PC-9 (cell line): ENCODE results near the gene WIPF1.

Experiments
- CTCF ChIP-seq: fragments of 200-600 bp; sonication (generic); conservative IDR thresholded peaks from 2 replicates; pipeline ENCODE4 v1.6.1; 2017; ENCODE audit warnings: mixed run types, antibody characterized with exemption, mild to moderate bottlenecking, moderate library complexity
- EZH2 ChIP-seq: fragments of 200-600 bp; sonication (generic); IDR thresholded peaks from 2 replicates; pipeline ENCODE4 v1.8.0; 2017; ENCODE audit warnings: antibody characterized with exemption, low read depth

- TF ChIP-seq EZH2: no peak
- TF ChIP-seq CTCF: no peak
These were observed 30.7 kb downstream of the WIPF1 start for GRCh38 chr2:174566871-174567270.
